ENCODE measurements around the gene NCAPD3.

Gene NCAPD3

GRCh38 chr11:134252346-134253187 lies 28.8 kb upstream of the NCAPD3 start:
- FAIRE-seq (peak; percentile 68), DNase-seq (ENCODE audit: insufficient read length, low spot score) (no peak)

- DNase-seq (ENCODE audit: insufficient read length, low spot score) (no peak), FAIRE-seq (no peak)
Observed at GRCh38 chr11:134250675-134251074, 26.9 kb upstream of the NCAPD3 start.

- FAIRE-seq (no peak), DNase-seq (ENCODE audit: insufficient read length, low spot score) (no peak)
Observed at GRCh38 chr11:134250246-134250645, 26.5 kb upstream of the NCAPD3 start.

- DNase-seq (ENCODE audit: insufficient read length, low spot score) (no peak), FAIRE-seq (no peak)
Observed at GRCh38 chr11:134248910-134249480, 25.2 kb upstream of the NCAPD3 start.

- no peak for FAIRE-seq
- no peak for DNase-seq (ENCODE audit: insufficient read length, low spot score)
Observed at GRCh38 chr11:134246678-134247077, 22.9 kb upstream of the NCAPD3 start.

GRCh38 chr11:134246100-134246499 lies 22.3 kb upstream of the NCAPD3 start:
- DNase-seq (ENCODE audit: insufficient read length, low spot score): no peak
- no peak for FAIRE-seq

- FAIRE-seq (no peak), DNase-seq (ENCODE audit: insufficient read length, low spot score) (no peak)
Observed at GRCh38 chr11:134245434-134245833, 21.7 kb upstream of the NCAPD3 start.

GRCh38 chr11:134244593-134244992 lies 20.8 kb upstream of the NCAPD3 start:
- DNase-seq (ENCODE audit: insufficient read length, low spot score) (peak; percentile 28), FAIRE-seq (peak; percentile 23)

GRCh38 chr11:134243913-134244312 lies 20.1 kb upstream of the NCAPD3 start:
- DNase-seq (ENCODE audit: insufficient read length, low spot score): no peak
- no peak for FAIRE-seq

GRCh38 chr11:134242376-134242775 lies 18.6 kb upstream of the NCAPD3 start:
- no peak for FAIRE-seq

GRCh38 chr11:134240592-134240991 lies 16.8 kb upstream of the NCAPD3 start:
- no peak for DNase-seq (ENCODE audit: insufficient read length, low spot score)
- FAIRE-seq: no peak

More at GRCh38 chr11:134242376-134242775, 18.6 kb upstream of the NCAPD3 start:
- no peak for DNase-seq (ENCODE audit: insufficient read length, low spot score)

GRCh38 chr11:134238956-134239355 lies 15.2 kb upstream of the NCAPD3 start:
- no peak for FAIRE-seq

GRCh38 chr11:134237557-134237922 lies 13.8 kb upstream of the NCAPD3 start:
- DNase-seq (ENCODE audit: insufficient read length, low spot score): no peak
- no peak for FAIRE-seq

More at GRCh38 chr11:134238956-134239355, 15.2 kb upstream of the NCAPD3 start:
- no peak for DNase-seq (ENCODE audit: insufficient read length, low spot score)

GRCh38 chr11:134236834-134237556 lies 13.2 kb upstream of the NCAPD3 start:
- DNase-seq (ENCODE audit: insufficient read length, low spot score) (no peak), FAIRE-seq (no peak)

- DNase-seq (ENCODE audit: insufficient read length, low spot score) (no peak), FAIRE-seq (no peak)
Observed at GRCh38 chr11:134235399-134235798, 11.6 kb upstream of the NCAPD3 start.

- no peak for FAIRE-seq
Observed at GRCh38 chr11:134233729-134234179, 10.0 kb upstream of the NCAPD3 start.

GRCh38 chr11:134231958-134232659 lies 8.3 kb upstream of the NCAPD3 start:
- DNase-seq (ENCODE audit: insufficient read length, low spot score) (no peak), FAIRE-seq (peak; percentile 71)

More at GRCh38 chr11:134233729-134234179, 10.0 kb upstream of the NCAPD3 start:
- DNase-seq (ENCODE audit: insufficient read length, low spot score): no peak

GRCh38 chr11:134230339-134230738 lies 6.6 kb upstream of the NCAPD3 start:
- FAIRE-seq (no peak), DNase-seq (ENCODE audit: insufficient read length, low spot score) (no peak)

GRCh38 chr11:134229126-134229790 lies 5.5 kb upstream of the NCAPD3 start:
- DNase-seq (ENCODE audit: insufficient read length, low spot score) (no peak), FAIRE-seq (no peak)

GRCh38 chr11:134228625-134229024 lies 4.9 kb upstream of the NCAPD3 start:
- peak; percentile 97 for FAIRE-seq
- DNase-seq (ENCODE audit: insufficient read length, low spot score): peak; percentile 54
